Smooth muscle cell (in vitro differentiated cells): Measurements from ENCODE around the gene FAM9C. TPM values are rescaled to one million over a fixed set of nuclear protein-coding genes. Genes with fewer than 3 reads are reported as not detected.

Experiments used
- DNase-seq: peaks from one replicate; lab custom pipeline; 2025; ENCODE audit not compliant: unreplicated experiment; lab: John Stamatoyannopoulos, UW
- H2AFZ ChIP-seq: fragments of 200-600 bp; sonication (generic); 2 replicates; pipeline ENCODE4 v1.6.0; 2016; ENCODE audit warnings: antibody characterized with exemption, low read depth, mild to moderate bottlenecking
- H3F3A ChIP-seq: fragments of 200-600 bp; sonication (generic); 2 replicates; pipeline ENCODE4 v1.6.0; 2017; ENCODE audit warnings: antibody characterized with exemption, low read depth
- H3K27ac ChIP-seq: fragments of 200-600 bp; sonication (generic); 2 replicates; pipeline ENCODE4 v1.5.1; 2016; ENCODE audit warnings: low read depth, mild to moderate bottlenecking
- H3K27me3 ChIP-seq: fragments of 200-600 bp; sonication (generic); 2 replicates; pipeline ENCODE4 v1.6.1; 2016; ENCODE audit warnings: low read depth, mild to moderate bottlenecking
- H3K36me3 ChIP-seq: fragments of 200-600 bp; sonication (generic); 2 replicates; pipeline ENCODE4 v1.5.1; 2016; ENCODE audit warnings: low read depth
- H3K4me1 ChIP-seq: fragments of 200-600 bp; sonication (generic); 2 replicates; pipeline ENCODE4 v1.5.1; 2016; ENCODE audit warnings: low read depth
- H3K4me2 ChIP-seq: fragments of 200-600 bp; sonication (generic); 2 replicates; pipeline ENCODE4 v1.6.0; 2016; ENCODE audit warnings: mild to moderate bottlenecking
- H3K4me3 ChIP-seq: fragments of 200-600 bp; sonication (generic); 2 replicates; pipeline ENCODE4 v1.5.1; 2016; ENCODE audit warnings: mild to moderate bottlenecking
- H3K79me2 ChIP-seq: fragments of 200-600 bp; sonication (generic); 2 replicates; pipeline ENCODE4 v1.6.0; 2016; ENCODE audit warnings: low read depth, mild to moderate bottlenecking
- H3K9ac ChIP-seq: fragments of 200-600 bp; sonication (generic); 2 replicates; pipeline ENCODE4 v1.6.0; 2016; ENCODE audit warnings: low read depth
- H3K9me3 ChIP-seq: fragments of 200-600 bp; sonication (generic); replicated peaks from 2 replicates; pipeline ENCODE4 v1.5.1; 2016; ENCODE audit warnings: low read depth
- H4K20me1 ChIP-seq: fragments of 200-600 bp; sonication (generic); 2 replicates; pipeline ENCODE4 v1.6.0; 2016; ENCODE audit warnings: low read depth
- CTCF ChIP-seq: fragments of 200-600 bp; sonication (generic); IDR thresholded peaks from 2 replicates; pipeline ENCODE4 v1.5.1; 2017; ENCODE audit warnings: borderline replicate concordance, mild to moderate bottlenecking, antibody characterized with exemption; ENCODE audit not compliant: insufficient read depth, poor library complexity, severe bottlenecking
- WGBS: methylation state at CpG from one replicate; pipeline ENCODE4 v1.1.7; 2016; ENCODE audit warnings: low lambda C conversion rate; 5-methylcytosine and 5-hydroxymethylcytosine counted together
- polyA plus RNA-seq: library from polyadenylated mRNA; unstranded; fragments of >200 nt; fragmentation: Nextera tagmentation; extraction: Ambion mirVana; gene quantifications from 2 replicates; pipeline ENCODE4 v1.2.1, GENCODE V29; 2016
- total RNA-seq: library from RNA; depleted of rRNA; stranded (reverse); fragments of >200 nt; gene quantifications from 2 replicates; pipeline ENCODE4 v1.2.3, GENCODE V29; 2014

The FAM9C gene
- total and polyA plus RNA-seq, 2 experiments from 2014 or later = not detected

- Histone ChIP-seq H3K9me3 (no peaks in the 10 kb centered on the region), H3K27ac (no peak overlapping the region), H3K9ac (no peak overlapping the region), H3K4me2 (no peak overlapping the region), H4K20me1 (no peaks in the 10 kb centered on the region), H3F3A (no peaks in the 10 kb centered on the region), H3K36me3 (no peaks in the 10 kb centered on the region), H3K79me2 (no peaks in the 10 kb centered on the region), H3K27me3 (no peaks in the 10 kb centered on the region), H3K4me3 (no peak overlapping the region), H2AFZ (no peak overlapping the region), H3K4me1 (peaks cover 10% of the 10 kb centered on the region)
- no peak for TF ChIP-seq CTCF
- DNase-seq = no peak
- 88% methylated on average over 4 of the region's 4 CpGs for WGBS
Measured at GRCh38 chrX:12992544-12993118, 51.8 kb downstream of the FAM9C start.

- H3F3A ChIP-seq = no peaks in the 10 kb centered on the region
- peaks cover 10% of the 10 kb centered on the region for H3K4me1 ChIP-seq
- H3K9ac ChIP-seq = no peak overlapping the region
- H4K20me1 ChIP-seq = no peaks in the 10 kb centered on the region
- no peak overlapping the region for H3K27ac ChIP-seq
- DNase-seq = no peak
- WGBS = 100% methylated on average over 3 of the region's 3 CpGs
- no peak overlapping the region for H3K4me3 ChIP-seq
- H3K36me3 ChIP-seq = no peaks in the 10 kb centered on the region
- H3K79me2 ChIP-seq = no peaks in the 10 kb centered on the region
- no peaks in the 10 kb centered on the region for H3K9me3 ChIP-seq
- no peak overlapping the region for H2AFZ ChIP-seq
- TF ChIP-seq CTCF = no peak
- no peak overlapping the region for H3K4me2 ChIP-seq
- no peaks in the 10 kb centered on the region for H3K27me3 ChIP-seq
Measured at GRCh38 chrX:12991575-12991974, 52.8 kb downstream of the FAM9C start.

GRCh38 chrX:12989461-12989860 lies 55.0 kb downstream of the FAM9C start:
- Histone ChIP-seq H3K9ac (no peak overlapping the region), H3K4me1 (peaks cover 14% of the 10 kb centered on the region), H3K9me3 (no peaks in the 10 kb centered on the region), H3K79me2 (no peaks in the 10 kb centered on the region), H2AFZ (no peak overlapping the region), H3K4me2 (peak overlapping the region; percentile 74), H3K4me3 (no peak overlapping the region), H3K36me3 (no peaks in the 10 kb centered on the region), H3K27ac (peak overlapping the region; percentile 65), H4K20me1 (no peaks in the 10 kb centered on the region), H3F3A (no peaks in the 10 kb centered on the region), H3K27me3 (no peaks in the 10 kb centered on the region)
- TF ChIP-seq CTCF = no peak
- no peak for DNase-seq
- 57% methylated on average over 3 of the region's 3 CpGs for WGBS

GRCh38 chrX:12988797-12989196 lies 55.6 kb downstream of the FAM9C start:
- H3K27ac ChIP-seq = peak overlapping the region; percentile 65
- no peaks in the 10 kb centered on the region for H3K9me3 ChIP-seq
- no peak for DNase-seq
- no peaks in the 10 kb centered on the region for H3F3A ChIP-seq
- H3K4me2 ChIP-seq = peak overlapping the region; percentile 74
- H4K20me1 ChIP-seq = no peaks in the 10 kb centered on the region
- no peak overlapping the region for H2AFZ ChIP-seq
- H3K4me3 ChIP-seq = no peak overlapping the region
- H3K4me1 ChIP-seq = peaks cover 14% of the 10 kb centered on the region
- no peak for TF ChIP-seq CTCF
- no peak overlapping the region for H3K9ac ChIP-seq
- no peaks in the 10 kb centered on the region for H3K27me3 ChIP-seq
- no peaks in the 10 kb centered on the region for H3K79me2 ChIP-seq
- H3K36me3 ChIP-seq = no peaks in the 10 kb centered on the region
- 54% methylated on average over 7 of the region's 7 CpGs for WGBS
